MCF 10A (cell line): ENCODE measurements around the gene KIAA1549. TPM values are rescaled to one million over a fixed set of nuclear protein-coding genes. Genes with fewer than 3 reads are reported as not detected.
A peak's percentile ranks its signal among the peaks of the same experiment; 100 is the strongest.

ENCODE experiments used
- BruUV-seq: library from RNA; stranded (reverse); fragments of 400-500 nt; replicated peaks from 2 replicates; lab custom pipeline; 2021; lab: Mats Ljungman, UMichigan
- CTCF ChIA-PET: fragments of 300-600 bp; sonication (Branson Sonifier 250); formaldehyde crosslinking; extraction: SDS; loops from one replicate; lab custom pipeline; 2021; ENCODE audit warnings: antibody characterized with exemption, inconsistent platforms; lab: Yijun Ruan, JAX
- POLR2A ChIA-PET: fragments of 300-600, 350-650 bp; sonication (Branson Sonifier 250); formaldehyde crosslinking; extraction: SDS; loops from one replicate; lab custom pipeline; 2020; ENCODE audit warnings: antibody characterized with exemption, inconsistent platforms; lab: Yijun Ruan, JAX
- DNase-seq: peaks from one replicate; pipeline ENCODE4 v3.0.0-alpha.2; 2018; ENCODE audit not compliant: unreplicated experiment
- H3K27ac Mint-ChIP-seq: one replicate; pipeline ENCODE4 v1.8.0; 2022; ENCODE audit warnings: mild to moderate bottlenecking, low read depth, mixed read lengths; ENCODE audit not compliant: unreplicated experiment
- H3K27me3 Mint-ChIP-seq: one replicate; pipeline ENCODE4 v1.8.0; 2022; ENCODE audit warnings: mixed read lengths; ENCODE audit not compliant: insufficient read depth, unreplicated experiment
- H3K36me3 Mint-ChIP-seq: one replicate; pipeline ENCODE4 v1.8.0; 2022; ENCODE audit warnings: mild to moderate bottlenecking, moderate library complexity, mixed read lengths; ENCODE audit not compliant: insufficient read depth, unreplicated experiment
- H3K4me1 Mint-ChIP-seq: one replicate; pipeline ENCODE4 v1.8.0; 2022; ENCODE audit warnings: mixed read lengths; ENCODE audit not compliant: insufficient read depth, unreplicated experiment
- H3K4me3 Mint-ChIP-seq: one replicate; pipeline ENCODE4 v1.8.0; 2022; ENCODE audit warnings: mild to moderate bottlenecking, moderate library complexity, mixed read lengths; ENCODE audit not compliant: unreplicated experiment
- H3K9me3 Mint-ChIP-seq: one replicate; pipeline ENCODE4 v1.8.0; 2022; ENCODE audit warnings: mixed read lengths; ENCODE audit not compliant: unreplicated experiment
- CTCF ChIP-seq: fragments of 200-600 bp; IDR thresholded peaks from one replicate; pipeline ENCODE4 v1.8.0; 2022; ENCODE audit warnings: antibody characterized with exemption, mild to moderate bottlenecking; ENCODE audit not compliant: unreplicated experiment
- intact Hi-C: fragments of 100-400 bp; cut with micrococcal nuclease; formaldehyde crosslinking; loops from 2 replicates; pipeline ENCODE4 v1.14.1; 2022
- total RNA-seq: library from RNA; stranded (reverse); gene quantifications from 2 replicates; pipeline ENCODE4 v1.2.3, GENCODE V29; 2022

Gene KIAA1549
- total RNA-seq, 1 experiment from 2014 or later, result 7.1 TPM

- peaks cover 5% of the 10 kb centered on the region for H3K4me1 Mint-ChIP-seq
- H3K27me3 Mint-ChIP-seq, result no peaks in the 10 kb centered on the region
- peak overlapping the region; percentile 46 for H3K27ac Mint-ChIP-seq
- POLR2A ChIA-PET, result no interaction called here
- CTCF ChIA-PET, result interaction anchor here (1.1 kb wide), 1 partner anchor 12 kb away, joined by 4 read pairs; no protein-coding TSS in a partner anchor
- TF ChIP-seq CTCF, result no peak
- DNase-seq, result no peak
- no peak overlapping the region for H3K4me3 Mint-ChIP-seq
- no TSS peak for BruUV-seq
- H3K9me3 Mint-ChIP-seq, result no peaks in the 10 kb centered on the region
- intact Hi-C loops, result no loop called here
- H3K36me3 Mint-ChIP-seq, result peaks cover 67% of the 10 kb centered on the region
These were observed 41.9 kb upstream of the KIAA1549 start for GRCh38 chr7:139023076-139023475.

DNA sequence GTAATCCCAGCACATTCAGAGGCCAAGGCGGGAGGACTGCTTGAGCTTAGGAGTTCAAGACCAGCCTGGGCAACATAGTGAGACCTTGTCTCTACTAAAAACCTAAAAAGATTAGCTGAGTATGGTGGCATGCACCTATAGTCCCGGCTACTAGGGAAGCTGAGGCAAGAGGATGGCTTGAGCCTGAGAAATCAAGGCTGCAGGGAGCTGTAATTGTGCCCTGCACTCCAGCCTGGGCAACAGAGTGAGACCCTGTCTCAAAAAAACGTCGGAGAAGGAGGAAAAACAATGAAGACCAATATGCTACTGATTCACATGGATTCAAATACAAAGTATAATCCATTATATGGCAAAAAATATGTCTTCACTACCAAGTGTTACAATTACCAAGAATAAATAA, 41.1 kb upstream of the KIAA1549 start:
- H3K4me3 Mint-ChIP-seq, result no peak overlapping the region
- TF ChIP-seq CTCF, result no peak
- no TSS peak for BruUV-seq
- POLR2A ChIA-PET, result interaction anchor here (0.6 to 1.0 kb wide), 3 partner anchors 11 to 70 kb away, joined by 3 to 5 read pairs (median 3); partner anchors contain the start of gene ZC3HAV1L
- peaks cover 5% of the 10 kb centered on the region for H3K4me1 Mint-ChIP-seq
- no peaks in the 10 kb centered on the region for H3K27me3 Mint-ChIP-seq
- no peak for DNase-seq
- intact Hi-C loops, result no loop called here
- peaks cover 61% of the 10 kb centered on the region for H3K36me3 Mint-ChIP-seq
- CTCF ChIA-PET, result interaction anchor here (1.2 to 2.2 kb wide), 3 partner anchors 12 to 52 kb away, joined by 3 to 4 read pairs (median 3); no protein-coding TSS in a partner anchor
- peak overlapping the region; percentile 46 for H3K27ac Mint-ChIP-seq
- no peaks in the 10 kb centered on the region for H3K9me3 Mint-ChIP-seq

- no peak overlapping the region for H3K4me3 Mint-ChIP-seq
- H3K4me1 Mint-ChIP-seq, result peaks cover 5% of the 10 kb centered on the region
- DNase-seq, result no peak
- H3K36me3 Mint-ChIP-seq, result peaks cover 37% of the 10 kb centered on the region
- ChIA-PET POLR2A (interaction anchor here (1.2 to 2.0 kb wide), 2 partner anchors 16 to 18 kb away, joined by 3 to 6 read pairs; no protein-coding TSS in a partner anchor), CTCF (interaction anchor here (0.5 to 4.2 kb wide), 8 partner anchors 10 to 983 kb away, joined by 3 to 34 read pairs (median 8); no protein-coding TSS in a partner anchor)
- no peak overlapping the region for H3K27ac Mint-ChIP-seq
- intact Hi-C loops, result no loop called here
- H3K27me3 Mint-ChIP-seq, result peaks cover 15% of the 10 kb centered on the region
- no peak for TF ChIP-seq CTCF
- H3K9me3 Mint-ChIP-seq, result no peaks in the 10 kb centered on the region
- BruUV-seq, result no TSS peak
These were observed 37.7 kb upstream of the KIAA1549 start for GRCh38 chr7:139018910-139019309.

GRCh38 chr7:139016931-139017511, 35.8 kb upstream of the KIAA1549 start:
- ChIA-PET POLR2A (interaction anchor here (0.5 to 2.0 kb wide), 7 partner anchors 13 to 1180 kb away, joined by 3 to 6 read pairs (median 3); no protein-coding TSS in a partner anchor), CTCF (interaction anchor here (0.5 to 4.2 kb wide), 33 partner anchors 8 to 995 kb away, joined by 3 to 34 read pairs (median 4); partner anchors contain the start of gene ZC3HAV1L)
- Mint-ChIP-seq H3K27me3 (peaks cover 26% of the 10 kb centered on the region), H3K27ac (no peak overlapping the region), H3K36me3 (peaks cover 18% of the 10 kb centered on the region), H3K4me1 (peaks cover 5% of the 10 kb centered on the region), H3K4me3 (no peak overlapping the region), H3K9me3 (no peaks in the 10 kb centered on the region)
- peak; percentile 77 for DNase-seq
- peak; percentile 62 for TF ChIP-seq CTCF
- intact Hi-C loops, result loop anchor here (1.0 kb wide), 2 partner anchors 58 to 131 kb away; no protein-coding TSS in a partner anchor
- no TSS peak for BruUV-seq
